Measurements from ENCODE around the gene MREG. TPM values are rescaled to one million over a fixed set of nuclear protein-coding genes. Genes with fewer than 3 reads are reported as not detected.

MREG gene, protein sequence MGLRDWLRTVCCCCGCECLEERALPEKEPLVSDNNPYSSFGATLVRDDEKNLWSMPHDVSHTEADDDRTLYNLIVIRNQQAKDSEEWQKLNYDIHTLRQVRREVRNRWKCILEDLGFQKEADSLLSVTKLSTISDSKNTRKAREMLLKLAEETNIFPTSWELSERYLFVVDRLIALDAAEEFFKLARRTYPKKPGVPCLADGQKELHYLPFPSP
- 5.7 TPM for total RNA-seq
- long read RNA-seq: 0 reads

DNA sequence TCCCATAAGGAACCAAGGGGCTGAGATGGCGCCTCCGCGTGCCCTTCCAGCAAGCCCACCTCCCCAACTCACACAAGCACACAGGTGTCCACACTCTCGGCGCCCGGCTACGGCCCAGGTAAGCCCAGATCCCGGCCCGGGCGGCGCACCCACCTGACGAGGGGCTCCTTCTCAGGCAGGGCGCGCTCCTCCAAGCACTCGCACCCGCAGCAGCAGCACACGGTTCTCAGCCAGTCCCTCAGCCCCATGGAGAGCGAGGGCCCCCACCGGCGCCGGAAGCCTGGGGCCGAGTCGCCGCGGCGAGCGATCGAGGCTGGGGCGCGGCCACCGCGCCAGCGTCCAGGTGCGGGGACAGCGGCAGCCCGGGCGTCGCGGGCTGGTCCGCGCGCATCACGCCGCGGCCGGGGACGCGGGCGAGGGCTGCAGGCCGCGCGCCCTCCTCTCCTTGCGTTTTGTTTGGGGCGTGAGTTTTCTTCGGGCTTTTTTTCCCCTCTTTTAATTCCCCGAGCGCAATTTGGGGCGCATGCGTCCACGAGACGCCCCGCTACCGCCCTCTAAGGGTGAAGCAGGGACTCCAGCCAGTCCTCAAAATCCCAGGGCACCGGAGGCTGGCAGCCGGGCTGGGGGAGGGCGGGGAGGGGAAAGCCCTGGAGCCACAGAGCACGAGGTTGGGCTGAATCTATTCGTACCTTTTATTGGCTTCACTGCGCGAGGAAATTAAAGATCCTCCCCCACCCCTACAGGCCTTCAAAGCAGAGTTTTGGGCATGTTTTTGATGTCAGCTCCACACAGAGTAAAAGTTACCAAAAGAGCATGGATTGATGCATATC, at the start of gene MREG:
MREG (minus strand) TSS at position 472 of the 830 bp plus-strand sequence; CDS start at position 248, 224 bp downstream.
- no peak for DNase-seq (ENCODE audit: low spot score)

DNA sequence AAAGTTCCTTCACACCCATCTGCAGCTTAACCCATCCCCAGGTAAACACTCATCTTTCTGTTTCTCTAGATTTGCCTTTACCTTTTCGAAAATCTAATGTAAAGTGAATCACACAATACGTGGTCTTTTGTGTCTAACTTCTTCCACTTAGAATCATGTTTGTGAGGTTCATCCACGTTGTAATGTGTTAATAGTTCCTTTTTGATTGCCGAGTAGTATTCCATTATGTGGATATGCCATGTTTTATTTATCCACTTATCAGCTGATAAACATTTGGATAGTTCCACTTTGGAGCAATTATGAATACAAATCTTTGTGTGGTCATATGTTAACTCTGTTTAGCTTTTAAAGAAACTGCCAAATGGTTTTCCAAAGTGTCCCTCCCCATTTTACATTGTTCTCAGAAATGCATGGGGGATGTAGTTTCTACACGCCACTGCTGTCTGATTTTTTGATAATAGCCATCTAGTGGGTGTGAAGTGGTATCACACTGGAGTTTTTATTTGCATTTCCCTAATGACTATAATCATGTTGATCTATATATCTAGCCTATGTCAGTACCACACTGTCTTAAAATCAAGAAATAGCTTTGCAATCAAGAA, 46.0 kb upstream of the MREG start:
- no peak for DNase-seq (ENCODE audit: low spot score)

DNA sequence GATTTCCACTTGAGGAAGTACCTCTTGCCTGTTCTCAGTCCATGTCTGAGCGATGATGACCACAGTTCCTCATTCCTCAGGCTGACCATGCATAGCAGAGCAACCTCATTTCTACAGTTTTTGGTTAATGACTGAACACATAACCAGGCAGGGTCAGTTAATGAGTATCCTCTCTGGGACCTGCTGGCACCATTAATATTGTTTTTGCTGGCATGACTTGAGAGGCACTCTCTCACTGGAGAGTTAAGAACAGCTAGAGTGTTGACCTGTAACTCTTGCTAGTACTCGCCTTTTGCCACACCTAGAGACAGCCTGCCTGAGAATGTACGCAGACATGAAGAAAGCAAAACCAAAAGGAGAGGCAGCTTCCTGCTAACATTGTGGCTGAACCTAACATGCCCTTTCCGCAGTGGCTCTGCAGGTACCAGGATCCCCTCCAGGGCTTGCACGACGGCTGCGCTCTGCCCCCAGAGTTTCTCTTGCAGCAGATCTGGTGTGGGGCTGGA, 44.4 kb upstream of the MREG start:
- no peak for DNase-seq (ENCODE audit: low spot score)

DNA sequence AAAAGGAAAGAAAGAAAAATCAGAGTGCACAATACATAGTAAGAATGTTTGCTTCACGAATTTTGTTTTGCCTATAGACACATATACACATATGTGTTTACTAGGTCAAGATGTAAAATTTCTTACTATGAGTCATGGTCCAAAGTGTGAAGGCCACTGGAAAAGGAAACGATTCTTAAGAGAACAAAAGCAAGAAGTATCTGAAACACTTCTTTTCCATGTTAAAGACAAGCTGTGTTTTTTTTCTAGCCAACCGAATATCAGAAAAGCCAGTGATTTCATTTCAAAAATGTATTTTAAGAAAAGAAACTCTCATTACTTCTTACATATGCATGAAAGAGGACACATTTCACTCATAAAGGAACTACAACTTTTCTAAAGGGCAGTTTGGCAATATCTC, 43.4 kb upstream of the MREG start:
- no peak for DNase-seq (ENCODE audit: low spot score)

DNA sequence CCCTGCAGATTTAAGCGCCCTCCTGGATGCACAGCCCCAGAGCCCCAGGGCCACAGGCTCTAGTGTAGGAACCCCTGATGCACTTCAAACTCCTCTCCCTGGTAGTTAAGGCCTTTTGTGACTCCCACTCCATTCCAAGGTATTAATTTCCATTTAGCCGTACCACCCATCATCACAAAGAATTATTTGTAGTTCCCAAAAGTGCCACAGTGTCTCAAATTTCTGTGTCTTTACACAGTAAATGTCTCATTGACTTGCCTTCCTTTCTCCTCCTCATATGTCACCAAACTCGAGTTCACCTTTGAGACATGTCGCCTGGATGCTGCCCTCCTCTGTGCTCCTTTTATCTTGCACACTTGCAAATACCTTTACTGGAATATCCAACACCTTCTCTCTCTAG, 42.3 kb upstream of the MREG start:
- DNase-seq (ENCODE audit: low spot score): no peak

DNA sequence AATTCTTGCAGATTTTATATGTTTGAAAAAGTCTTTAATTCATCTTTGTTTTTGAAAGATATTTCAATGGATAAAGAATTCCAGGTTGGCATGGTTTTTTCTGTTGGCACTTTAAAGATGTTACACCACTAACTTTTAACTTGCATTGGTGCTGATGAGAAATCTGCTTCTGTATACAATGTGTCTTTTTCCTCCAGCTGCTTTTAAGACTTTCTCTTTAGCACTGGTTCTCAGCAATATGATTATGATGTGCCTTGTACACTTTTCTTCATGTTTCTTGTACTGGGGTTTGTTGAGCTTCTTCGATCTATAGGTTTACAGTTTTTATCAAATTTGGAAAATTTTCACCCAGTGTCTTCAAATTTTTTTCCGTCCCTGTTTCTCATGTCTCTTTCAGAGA, 39.1 kb upstream of the MREG start:
- no peak for DNase-seq (ENCODE audit: low spot score)

DNA sequence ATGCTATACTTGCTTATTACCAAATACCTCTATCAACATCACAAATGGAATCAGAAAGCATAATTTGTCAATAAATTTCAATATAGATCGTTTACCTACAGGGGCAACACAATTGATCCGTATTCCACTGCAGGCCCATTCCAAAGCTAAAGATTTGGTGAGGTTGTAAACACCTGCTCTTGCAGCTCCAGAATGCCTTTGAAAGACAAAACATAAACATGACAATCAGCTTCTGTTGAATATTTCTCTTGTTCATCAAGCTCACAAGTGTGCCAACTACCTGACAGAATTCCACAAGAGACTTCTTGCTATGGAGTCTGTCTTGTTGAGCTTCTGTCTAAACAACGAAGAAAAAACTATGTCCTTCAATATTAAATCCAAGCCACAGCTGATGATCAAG, 38.0 kb upstream of the MREG start:
- no peak for DNase-seq (ENCODE audit: low spot score)

DNA sequence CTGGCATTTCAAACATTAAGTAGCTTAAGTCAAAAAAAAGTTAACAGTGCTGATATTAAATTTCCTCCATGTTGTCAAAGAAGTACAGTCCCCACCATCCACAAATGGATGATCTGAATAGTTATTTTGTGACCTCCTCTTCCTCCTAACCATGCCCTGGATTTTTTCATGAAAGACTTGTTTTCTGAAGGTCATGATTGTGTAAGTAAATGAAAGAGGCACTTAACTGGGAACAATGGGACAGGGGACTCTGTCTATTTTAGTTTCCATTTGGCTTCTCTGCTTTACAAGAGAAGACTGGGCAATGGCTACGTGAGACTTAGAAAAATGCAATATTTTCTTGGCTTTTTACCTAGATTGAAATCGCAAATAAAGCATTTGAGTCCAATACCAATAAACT, 36.1 kb upstream of the MREG start:
- no peak for DNase-seq (ENCODE audit: low spot score)

DNA sequence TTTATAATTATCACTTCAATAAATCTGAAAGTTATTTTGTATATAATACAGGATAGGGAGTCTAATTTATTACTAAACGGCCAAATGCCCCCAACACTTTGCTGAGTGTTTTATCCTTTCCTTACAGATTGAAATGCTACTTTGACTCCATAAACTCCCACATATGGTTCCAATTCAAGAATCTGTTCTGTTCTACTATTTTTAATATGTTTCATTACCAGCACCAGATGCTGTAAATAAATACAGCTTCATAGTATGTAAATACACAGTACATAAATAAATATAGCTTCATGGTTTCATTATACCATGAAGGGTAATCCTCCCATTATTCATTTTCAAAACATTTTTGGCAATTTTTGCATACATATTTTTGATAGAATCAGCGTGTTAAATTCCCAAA, 34.0 kb upstream of the MREG start:
- DNase-seq (ENCODE audit: low spot score): no peak

DNA sequence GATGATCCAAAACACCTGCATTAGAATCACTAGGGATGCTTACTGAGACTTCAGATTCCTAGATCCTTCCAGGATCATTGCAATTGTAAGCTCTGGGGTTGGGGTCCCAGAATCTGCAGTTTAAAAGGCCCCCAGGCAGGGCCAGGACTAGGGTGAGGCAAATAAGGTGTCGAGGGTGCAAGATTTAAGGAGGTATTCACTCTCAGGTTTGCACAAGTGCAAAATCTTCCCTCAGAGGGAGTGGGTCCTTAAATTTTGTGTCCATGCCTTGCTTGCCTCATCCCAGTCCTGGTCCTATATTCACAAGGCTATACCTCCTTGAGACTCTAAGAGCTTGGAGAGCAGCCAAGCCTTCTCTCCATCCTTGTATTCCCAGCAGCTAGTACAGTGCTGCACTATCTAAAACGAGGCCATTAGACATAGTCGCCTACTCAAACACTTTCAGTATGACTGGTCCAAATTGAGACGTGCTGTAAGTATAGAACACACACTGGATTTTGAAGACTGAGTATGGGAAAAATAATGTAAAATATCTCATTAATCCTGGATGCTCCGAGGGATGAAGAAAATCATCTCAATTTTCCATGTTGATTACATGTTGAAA, 31.6 kb upstream of the MREG start:
- no peak for DNase-seq (ENCODE audit: low spot score)

DNA sequence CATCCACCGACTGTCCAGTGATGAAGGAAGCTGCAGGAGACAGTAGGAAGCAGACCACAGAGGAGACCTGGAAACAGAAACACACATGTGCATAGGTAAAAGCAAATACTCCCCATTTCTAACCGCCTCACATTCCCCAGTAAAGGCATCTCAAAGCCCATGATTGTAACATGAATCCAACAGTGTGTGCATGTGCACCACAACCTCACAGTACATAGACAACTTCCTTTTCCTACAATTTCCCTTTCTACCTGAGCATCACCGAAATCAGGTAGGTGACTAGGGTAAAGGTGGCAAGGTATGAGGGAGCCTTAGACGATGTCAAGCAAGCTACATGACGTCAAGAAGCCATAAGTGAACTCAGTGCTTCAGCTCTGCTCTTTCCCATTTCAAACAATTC, 30.6 kb upstream of the MREG start:
- no peak for DNase-seq (ENCODE audit: low spot score)

DNA sequence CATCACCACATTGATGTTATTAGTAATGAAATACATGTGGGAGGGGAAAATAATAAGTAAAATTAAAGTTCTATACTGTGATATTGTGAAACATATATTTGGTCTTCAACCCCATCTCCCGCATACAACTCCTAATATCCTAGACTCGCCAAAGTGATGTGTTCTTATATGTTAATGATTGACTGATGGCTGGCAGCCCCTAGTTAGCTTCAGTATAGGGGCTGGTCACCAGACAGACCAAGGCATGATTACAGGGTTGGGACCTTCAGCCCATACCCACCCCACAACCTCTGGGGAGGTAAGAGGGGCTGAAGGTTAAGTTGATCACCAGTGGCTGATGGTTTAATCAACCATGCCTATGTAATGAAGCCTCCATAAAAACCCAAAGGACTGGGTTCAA, 28.1 kb upstream of the MREG start:
- DNase-seq (ENCODE audit: low spot score): no peak

DNA sequence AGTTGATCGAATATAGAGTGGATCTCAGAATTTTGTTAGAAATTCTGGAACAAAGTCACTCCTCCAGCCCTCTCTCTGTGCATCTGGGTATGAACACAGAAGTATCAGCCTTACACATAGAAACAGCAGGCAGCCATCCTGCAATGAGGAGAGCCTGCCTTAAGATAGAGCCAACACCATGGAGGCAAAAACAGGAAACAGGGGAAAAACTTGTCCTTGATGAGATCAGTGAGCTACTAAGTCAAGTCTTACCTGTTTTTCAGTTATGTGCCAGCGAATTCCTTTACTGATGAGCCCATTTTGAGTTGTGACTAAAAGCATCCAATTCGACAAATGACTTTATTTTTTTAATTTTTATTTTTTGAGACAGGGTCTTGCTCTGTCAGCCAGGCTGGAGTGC, 26.6 kb upstream of the MREG start:
- no peak for DNase-seq (ENCODE audit: low spot score)

DNA sequence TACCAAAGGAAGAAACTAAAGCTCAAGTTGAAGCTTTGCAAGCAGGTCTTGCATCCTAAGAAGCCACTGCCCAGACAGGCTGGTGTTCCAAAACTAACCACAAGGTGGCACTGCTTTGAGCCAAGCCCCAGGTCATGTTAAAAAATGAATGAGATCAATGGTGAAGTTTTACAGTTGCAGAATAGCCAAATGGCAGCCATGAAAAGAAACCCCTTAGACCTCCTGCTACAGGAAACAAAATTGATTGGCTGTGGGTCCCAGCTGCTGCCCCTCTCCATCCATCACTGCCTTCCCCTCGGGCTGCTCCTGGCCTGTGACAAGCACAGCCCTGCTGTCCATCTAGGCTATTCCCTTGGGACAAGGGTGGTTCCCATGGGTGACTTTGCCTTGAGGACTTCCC, 20.7 kb upstream of the MREG start:
- no peak for DNase-seq (ENCODE audit: low spot score)

DNA sequence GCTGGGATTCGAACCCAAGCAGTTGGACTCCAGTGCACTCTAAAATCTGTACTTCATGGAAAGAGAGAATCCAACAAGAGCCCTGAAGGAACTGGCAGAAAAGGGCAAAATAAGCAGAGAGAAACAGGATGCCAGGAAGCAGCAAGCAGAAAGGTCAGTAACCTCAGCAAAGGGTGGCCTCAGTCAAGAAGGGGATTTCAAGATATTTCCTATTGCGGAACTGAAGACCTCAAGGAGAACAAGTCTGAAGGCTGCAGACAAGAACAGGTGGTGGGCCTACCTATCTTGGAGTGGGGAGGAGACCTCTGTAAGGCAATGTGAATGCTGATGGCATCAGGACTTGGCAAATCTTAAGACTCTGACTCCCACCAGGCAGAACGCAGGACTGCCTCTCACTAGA, 20.1 kb upstream of the MREG start:
- DNase-seq (ENCODE audit: low spot score): no peak

DNA sequence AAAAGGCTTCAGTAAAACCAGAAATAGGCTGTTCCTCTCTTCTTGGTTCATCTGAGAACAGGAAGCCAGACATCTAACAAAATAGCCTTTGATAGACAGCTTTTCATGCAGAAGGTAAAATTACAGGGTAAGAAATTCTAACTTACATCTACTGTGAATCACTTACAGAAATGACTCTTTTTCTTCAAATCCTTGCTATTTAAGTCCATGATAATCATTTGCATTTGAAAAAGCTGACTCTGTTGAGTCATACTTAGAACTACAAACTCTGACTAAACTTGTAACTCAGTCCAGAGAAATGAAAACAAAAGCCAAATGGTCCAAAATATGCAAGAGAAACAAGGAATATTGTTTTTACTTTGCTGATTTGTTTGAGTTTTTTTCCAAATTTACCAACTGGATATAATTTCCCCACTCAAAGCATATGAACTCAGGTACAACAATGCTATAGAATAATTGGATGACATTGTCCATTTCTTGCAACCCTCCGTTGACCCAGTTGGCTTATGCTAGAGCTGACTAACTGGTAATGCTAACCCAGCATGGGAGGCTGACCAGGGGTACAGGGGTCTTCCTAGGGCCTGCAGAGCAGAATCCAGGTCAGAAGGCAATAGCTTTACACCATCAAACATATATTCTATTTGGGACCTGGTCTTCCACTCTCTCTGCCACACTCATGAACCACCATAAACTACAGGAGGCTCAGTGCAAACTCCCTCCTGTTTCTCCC, 18.8 kb upstream of the MREG start:
- no peak for DNase-seq (ENCODE audit: low spot score)

DNA sequence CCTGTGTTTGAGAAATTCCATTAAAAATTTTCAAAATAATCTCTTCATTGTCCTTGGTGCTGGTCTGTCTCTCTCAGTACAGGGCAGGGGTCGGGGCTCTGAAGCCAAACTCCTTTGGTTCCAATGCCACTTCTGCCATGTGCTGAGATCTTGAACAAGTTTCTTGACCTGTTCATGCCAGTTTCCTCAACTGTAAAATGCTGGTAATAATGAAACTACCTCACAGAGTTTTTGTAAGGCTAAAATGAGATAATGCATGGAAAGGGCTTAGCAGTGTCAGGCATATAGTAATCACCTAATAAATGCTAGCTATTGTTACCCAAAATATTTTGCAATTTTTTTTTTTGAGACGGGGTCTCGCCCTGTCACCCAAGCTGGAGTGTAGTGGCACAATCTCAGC, 16.9 kb upstream of the MREG start:
- DNase-seq (ENCODE audit: low spot score): no peak

DNA sequence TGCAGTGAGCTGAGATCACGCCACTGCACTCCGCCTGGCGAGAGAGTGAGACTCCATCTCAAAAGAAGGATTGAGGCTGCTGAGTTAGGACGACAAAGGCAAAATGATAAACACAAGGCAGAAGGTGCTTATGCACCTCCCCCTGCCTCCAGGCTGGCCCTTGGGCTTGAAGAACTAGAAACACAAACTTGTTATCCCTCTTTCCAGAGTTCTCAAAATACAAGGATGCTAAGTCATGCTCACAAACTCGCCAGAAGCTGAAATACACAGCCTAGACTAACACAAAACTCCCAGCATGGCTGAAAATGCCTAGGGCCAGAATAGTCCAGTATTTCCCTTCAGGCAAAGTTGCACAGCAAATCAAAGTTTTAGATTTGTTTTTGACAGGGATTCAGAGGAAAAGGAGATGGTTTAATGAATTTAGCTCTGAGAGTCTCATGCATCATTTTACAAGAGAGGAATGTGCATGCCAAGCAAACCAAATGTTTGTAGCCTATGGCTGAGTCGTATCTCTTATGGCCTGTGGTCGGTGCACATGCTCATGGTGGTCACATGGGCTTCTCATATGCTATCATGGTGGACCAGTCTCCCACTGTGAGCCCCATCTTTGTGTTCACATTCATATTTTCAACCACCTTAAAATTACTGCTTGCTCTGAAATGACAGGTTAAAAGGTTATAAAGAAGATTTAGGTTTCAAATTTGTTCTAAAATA, 16.2 kb upstream of the MREG start:
- no peak for DNase-seq (ENCODE audit: low spot score)

DNA sequence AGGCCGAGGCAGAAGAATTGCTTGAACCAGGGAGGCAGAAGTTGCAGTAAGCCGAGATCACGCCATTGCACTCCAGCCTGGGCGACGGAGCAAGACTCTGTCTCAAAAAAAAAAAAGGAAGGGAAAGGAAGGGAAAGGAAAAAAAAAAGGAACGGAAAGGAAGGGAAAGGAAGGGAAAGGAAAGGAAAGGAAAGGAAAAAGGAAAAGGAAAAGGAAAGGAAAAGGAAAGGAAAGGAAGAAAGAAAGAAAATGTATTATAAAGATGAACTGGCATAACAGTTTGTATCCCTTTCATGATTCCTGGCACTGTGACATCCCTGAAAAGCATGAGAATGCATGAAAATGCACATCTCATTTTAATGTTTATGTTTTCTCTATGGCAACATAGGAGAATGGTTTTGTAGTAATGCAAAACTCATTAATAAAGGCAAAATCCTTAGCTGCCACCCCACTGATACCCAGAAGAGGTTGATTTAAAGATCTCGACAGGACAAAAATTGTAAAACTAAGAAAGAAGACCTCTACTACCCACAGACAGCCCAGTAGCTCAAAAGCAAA, 11.5 kb upstream of the MREG start:
- DNase-seq (ENCODE audit: low spot score): no peak

DNA sequence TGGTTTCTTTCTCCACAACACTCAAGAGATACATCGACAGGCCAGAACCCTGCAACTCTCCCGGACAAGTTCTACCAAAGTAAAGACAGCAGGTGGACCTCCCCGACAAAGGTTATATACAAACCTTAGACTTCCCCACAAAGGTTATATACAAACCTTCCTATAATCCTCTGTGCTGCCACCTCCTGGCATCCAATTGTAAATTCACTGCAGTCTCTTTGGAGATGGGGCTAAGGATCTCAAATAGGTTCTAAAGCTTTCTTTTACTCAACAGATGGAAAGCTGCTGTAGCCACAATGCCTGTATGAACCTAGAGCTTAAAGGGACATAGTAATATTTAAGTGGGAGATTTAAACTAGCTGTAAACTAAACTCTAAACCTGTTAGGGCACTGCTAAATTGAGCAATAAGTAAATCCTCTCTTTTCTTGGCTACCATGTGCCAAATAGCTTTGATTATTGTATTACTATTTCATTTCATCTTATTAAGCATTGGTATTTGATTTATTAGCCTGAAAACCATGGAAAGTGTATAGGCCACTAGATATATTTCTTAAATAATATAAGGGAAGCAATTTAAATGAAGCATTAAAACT, 9.8 kb upstream of the MREG start:
- DNase-seq (ENCODE audit: low spot score): no peak
